Right lobe of liver (tissue), 6 donors: ENCODE data around the gene WDFY3. TPM values are rescaled to one million over a fixed set of nuclear protein-coding genes. Genes with fewer than 3 reads are reported as not detected.

Experiments
- ATAC-seq, 4 donors: fragments of 200-7000 bp; cut with Tn5 transposase; one replicate each; pipeline ENCODE4 v1.9.1; 2020; ENCODE audit warnings: mild to moderate bottlenecking in 4 of 4, moderate library complexity in 4 of 4
- DNase-seq, 3 donors: peaks; one replicate each; pipeline ENCODE4 v3.0.0-alpha.2; 2020
- H3K27ac ChIP-seq, 3 donors: fragments of 200-600 bp; one replicate each; pipeline ENCODE4 v1.8.0; 2022
- H3K27me3 ChIP-seq, 2 donors: fragments of 200-600 bp; one replicate each; pipeline ENCODE4 v1.8.0; 2022
- H3K36me3 ChIP-seq, 4 donors: fragments of 200-600 bp; sonication (generic) in 1 of 4; one replicate each; pipeline versions ENCODE4 v1.5.1 to v1.8.0; 2017 to 2022; ENCODE audit warnings: control low read depth in 1 of 4
- H3K4me1 ChIP-seq, 4 donors: fragments of 200-600 bp; sonication (generic) in 1 of 4; one replicate each; pipeline versions ENCODE4 v1.5.1 to v1.8.0; 2017 to 2022; ENCODE audit warnings: control low read depth in 1 of 4
- H3K4me3 ChIP-seq, 3 donors: fragments of 200-600 bp; one replicate each; pipeline ENCODE4 v1.8.0; 2022
- H3K9me3 ChIP-seq, 4 donors: fragments of 200-600 bp; sonication (generic) in 1 of 4; one replicate each; pipeline versions ENCODE4 v1.5.1 to v1.8.0; 2017 to 2022; ENCODE audit warnings: control low read depth in 1 of 4
- CTCF ChIP-seq, 4 donors: fragments of 200-600 bp in 3 of 4; fragments of 450-650 bp in 1 of 4; IDR thresholded peaks; one replicate each; pipeline versions ENCODE4 v1.5.1 to v1.8.0; 2016 to 2022; ENCODE audit warnings: antibody characterized with exemption in 4 of 4, mild to moderate bottlenecking in 2 of 4
- POLR2A ChIP-seq: fragments of 450-650 bp; IDR thresholded peaks from one replicate; pipeline ENCODE4 v1.6.1; 2017; ENCODE audit warnings: antibody characterized with exemption, mild to moderate bottlenecking
- WGBS: methylation state at CpG from one replicate; pipeline ENCODE4 v1.1.6; 2018; ENCODE audit warnings: low coverage, low lambda C conversion rate; ENCODE audit not compliant: insufficient coverage; ENCODE audit errors: missing lambda C conversion rate; 5-methylcytosine and 5-hydroxymethylcytosine counted together
- intact Hi-C, 2 donors: fragments of 100-400 bp; cut with DNase I; formaldehyde crosslinking; loops; one replicate each; pipeline versions ENCODE4 v1.11.2 to v1.14.1; 2022
- total RNA-seq, 6 experiments: library from RNA; depleted of rRNA in 2 of 6; stranded (reverse); fragments of >200 nt in 2 of 6; fragmentation: NEBNext Ultra II Directional in 3 of 6; extraction: Animal tissue kit (Norgen Biotek cat#: 25700) in 3 of 6; gene quantifications; one replicate each; pipeline versions ENCODE4 v1.1.0 to v1.2.4, GENCODE V29; 2016 to 2023
- donor health status: DM: no; HTN: yes; CAD: no.
- donor health status: DM: no; HTN: no; CAD: no.
- donor health status: DM: no; HTN: no; CAD: no.
- donor health status: DM: no; HTN: yes; CAD: no.
- donor health status: DM: no; HTN: yes; CAD: no.

The WDFY3 gene
- total RNA-seq, 6 experiments from 2014 or later = 18.8 to 36.5 (median 25.9) TPM

GRCh38 chr4:84677093-84677492 lies 289.4 kb downstream of the WDFY3 start:
- no peak for ATAC-seq
- H3K27me3 ChIP-seq = no peaks in the 10 kb centered on the region
- no peak overlapping the region for H3K27ac ChIP-seq
- TF ChIP-seq POLR2A (no peak), CTCF (IDR thresholded peaks at IDR 0.05) (no peak)
- H3K4me3 ChIP-seq = no peak overlapping the region
- H3K9me3 ChIP-seq = no peaks in the 10 kb centered on the region
- no CpG with 5 or more reads among the region's 9 CpGs for WGBS
- intact Hi-C loops = no loop called here
- DNase-seq = no peak
- peaks cover 0 to 53% (median 15%) of the 10 kb centered on the region in 4 donors for H3K36me3 ChIP-seq
- H3K4me1 ChIP-seq = peaks cover 0 to 9% (median 0%) of the 10 kb centered on the region in 4 donors

GRCh38 chr4:84673475-84674240 lies 292.8 kb downstream of the WDFY3 start:
- ATAC-seq (no peak), DNase-seq (no peak)
- 73% methylated on average over 1 of the region's 1 CpG for WGBS
- H3K9me3 ChIP-seq = no peaks in the 10 kb centered on the region
- no peak overlapping the region for H3K27ac ChIP-seq
- TF ChIP-seq CTCF (IDR thresholded peaks at IDR 0.05) = no peak
- no peak for TF ChIP-seq POLR2A
- H3K4me3 ChIP-seq = no peak overlapping the region
- no peaks in the 10 kb centered on the region for H3K27me3 ChIP-seq
- intact Hi-C loops = no loop called here
- H3K36me3 ChIP-seq = peaks cover 0 to 67% (median 10%) of the 10 kb centered on the region in 4 donors
- H3K4me1 ChIP-seq = no peaks in the 10 kb centered on the region

GRCh38 chr4:84672177-84672576 lies 294.3 kb downstream of the WDFY3 start:
- no peaks in the 10 kb centered on the region for H3K4me1 ChIP-seq
- TF ChIP-seq CTCF (IDR thresholded peaks at IDR 0.05) = no peak
- no peak for TF ChIP-seq POLR2A
- peaks cover 0 to 61% (median 3%) of the 10 kb centered on the region in 4 donors for H3K36me3 ChIP-seq
- no peaks in the 10 kb centered on the region for H3K27me3 ChIP-seq
- H3K27ac ChIP-seq = no peak overlapping the region
- H3K4me3 ChIP-seq = no peak overlapping the region
- H3K9me3 ChIP-seq = no peaks in the 10 kb centered on the region
- no peak for DNase-seq
- intact Hi-C loops = no loop called here
- ATAC-seq = no peak

GRCh38 chr4:84669201-84669600 lies 297.3 kb downstream of the WDFY3 start:
- intact Hi-C loops = no loop called here
- no peak overlapping the region for H3K4me3 ChIP-seq
- no peaks in the 10 kb centered on the region for H3K9me3 ChIP-seq
- 100% methylated on average over 1 of the region's 1 CpG for WGBS
- peaks cover 0 to 45% (median 0%) of the 10 kb centered on the region in 4 donors for H3K36me3 ChIP-seq
- H3K27me3 ChIP-seq = no peaks in the 10 kb centered on the region
- no peaks in the 10 kb centered on the region for H3K4me1 ChIP-seq
- DNase-seq (no peak), ATAC-seq (no peak)
- no peak overlapping the region for H3K27ac ChIP-seq
- TF ChIP-seq POLR2A (no peak), CTCF (IDR thresholded peaks at IDR 0.05) (no peak)
